ENCODE data around the gene KIF5C.

The KIF5C gene

DNA sequence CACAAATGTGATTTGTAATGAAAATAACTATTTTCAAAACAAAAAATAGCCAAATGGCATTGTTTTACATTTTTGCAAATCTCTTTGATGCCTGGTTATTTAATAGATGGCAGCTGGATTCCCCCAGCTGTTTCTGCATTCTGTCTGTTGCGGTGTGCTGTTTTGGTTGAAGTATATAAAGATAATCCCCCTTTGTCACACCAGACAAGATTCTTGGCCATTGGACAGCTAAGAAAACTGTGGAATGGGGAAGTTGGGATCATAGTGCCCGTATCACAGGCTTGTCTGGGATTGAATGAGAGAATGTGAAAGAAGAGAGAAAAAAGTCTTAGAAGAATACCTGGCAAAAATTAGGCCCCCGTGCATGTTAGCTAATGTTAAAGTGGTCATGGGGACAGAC, 144.0 kb downstream of the KIF5C start:
- no peak for DNase-seq (ENCODE audit: low spot score)

DNA sequence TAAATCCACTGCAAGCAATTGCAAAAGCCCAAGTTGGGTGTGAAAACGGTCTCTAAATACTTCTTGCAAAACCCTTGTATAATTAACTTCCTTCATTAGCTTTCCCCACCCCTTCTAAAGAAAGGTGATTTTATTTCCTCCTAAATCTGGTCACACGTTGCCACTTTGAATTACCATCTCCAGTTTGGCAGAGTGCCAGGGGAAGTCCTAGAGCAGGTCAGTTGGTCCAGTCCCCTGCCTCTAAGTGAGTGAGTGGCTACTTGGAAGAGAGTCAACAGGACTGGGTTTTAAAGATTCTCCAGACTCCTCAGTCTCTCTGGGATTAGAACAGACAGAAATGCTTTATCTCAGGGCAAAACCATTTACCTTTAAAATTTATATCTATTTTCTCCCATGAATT, 144.7 kb downstream of the KIF5C start:
- no peak for DNase-seq (ENCODE audit: low spot score)

DNA sequence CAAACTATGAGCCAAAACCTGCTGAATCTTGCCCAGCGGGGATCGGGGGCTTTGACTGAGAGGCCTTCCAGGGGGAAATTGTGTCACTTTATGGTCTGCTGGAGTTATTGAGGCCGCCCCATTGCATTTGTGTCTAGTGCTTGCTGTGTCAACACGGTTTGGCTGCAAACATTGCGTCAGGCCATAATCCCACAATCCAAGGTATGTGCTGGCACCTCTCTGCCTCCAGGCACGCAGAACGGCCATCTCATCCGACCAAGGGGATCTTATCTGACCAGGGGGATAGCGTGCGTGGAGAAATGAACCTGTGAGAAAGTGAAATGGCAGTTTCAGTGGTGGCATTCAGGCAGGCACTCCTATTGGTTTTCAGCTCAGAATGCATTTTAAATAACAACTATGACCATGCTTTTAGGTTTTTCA, 145.4 kb downstream of the KIF5C start:
- DNase-seq (ENCODE audit: low spot score) = no peak

DNA sequence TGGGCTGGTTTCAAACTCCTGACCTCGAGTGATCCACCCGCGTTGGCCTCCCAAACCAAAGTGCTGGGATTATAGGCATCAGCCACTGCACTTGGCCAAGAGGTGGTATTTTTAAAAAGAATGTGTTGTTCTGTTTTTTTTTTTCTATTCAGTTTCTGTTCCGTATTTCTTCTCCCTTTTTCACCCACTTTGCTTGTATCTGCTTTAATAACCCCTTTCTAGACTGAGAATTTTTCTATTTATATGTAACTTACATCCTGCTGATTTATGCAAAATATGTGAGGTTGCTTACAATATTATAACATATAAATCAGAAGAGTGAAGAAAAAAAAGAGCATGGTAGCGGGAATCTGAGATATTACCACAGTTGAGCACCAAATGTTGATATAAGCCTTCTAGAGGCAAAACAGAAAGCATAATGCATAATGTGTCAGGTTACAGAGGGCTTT, 146.3 kb downstream of the KIF5C start:
- no peak for DNase-seq (ENCODE audit: low spot score)

DNA sequence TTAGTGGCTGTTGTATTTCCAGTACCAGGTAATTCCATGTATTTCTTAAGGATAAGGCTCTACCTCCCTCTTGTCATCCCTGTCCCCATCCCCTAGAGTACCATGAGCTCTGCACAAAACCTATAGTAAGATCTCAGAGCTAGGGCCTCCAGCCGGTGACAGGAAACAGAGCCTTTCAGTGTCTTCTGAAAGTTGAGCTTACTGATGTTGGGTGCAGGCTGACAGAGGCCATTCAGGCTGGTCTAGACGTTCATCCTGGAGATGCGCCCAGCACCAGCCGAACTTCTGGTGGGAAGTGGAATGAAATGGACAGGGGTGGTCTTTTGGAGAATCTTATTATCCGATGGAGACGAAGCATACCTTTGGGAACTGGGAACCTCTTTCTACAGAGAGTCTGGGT, 146.7 kb downstream of the KIF5C start:
- no peak for DNase-seq (ENCODE audit: low spot score)

DNA sequence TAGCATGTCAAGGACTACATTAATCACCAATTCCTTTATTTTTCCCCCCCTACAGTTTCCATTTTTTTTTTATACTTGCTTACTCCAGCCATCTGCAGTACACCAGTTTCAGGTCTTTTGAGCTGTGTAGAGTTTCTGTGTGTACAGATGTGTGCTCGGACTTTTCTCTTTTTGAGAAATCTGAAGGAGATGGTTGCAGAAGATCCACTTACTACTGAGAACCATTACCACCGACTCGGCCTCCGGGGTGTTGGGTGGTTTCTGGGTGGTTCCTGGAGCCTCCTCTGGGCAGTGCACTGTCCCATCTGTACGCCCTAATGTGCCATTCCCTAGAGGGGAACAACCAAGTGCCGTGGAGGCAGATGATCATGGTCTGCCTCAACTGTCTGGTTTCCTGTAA, 148.1 kb downstream of the KIF5C start:
- DNase-seq (ENCODE audit: low spot score) = no peak

DNA sequence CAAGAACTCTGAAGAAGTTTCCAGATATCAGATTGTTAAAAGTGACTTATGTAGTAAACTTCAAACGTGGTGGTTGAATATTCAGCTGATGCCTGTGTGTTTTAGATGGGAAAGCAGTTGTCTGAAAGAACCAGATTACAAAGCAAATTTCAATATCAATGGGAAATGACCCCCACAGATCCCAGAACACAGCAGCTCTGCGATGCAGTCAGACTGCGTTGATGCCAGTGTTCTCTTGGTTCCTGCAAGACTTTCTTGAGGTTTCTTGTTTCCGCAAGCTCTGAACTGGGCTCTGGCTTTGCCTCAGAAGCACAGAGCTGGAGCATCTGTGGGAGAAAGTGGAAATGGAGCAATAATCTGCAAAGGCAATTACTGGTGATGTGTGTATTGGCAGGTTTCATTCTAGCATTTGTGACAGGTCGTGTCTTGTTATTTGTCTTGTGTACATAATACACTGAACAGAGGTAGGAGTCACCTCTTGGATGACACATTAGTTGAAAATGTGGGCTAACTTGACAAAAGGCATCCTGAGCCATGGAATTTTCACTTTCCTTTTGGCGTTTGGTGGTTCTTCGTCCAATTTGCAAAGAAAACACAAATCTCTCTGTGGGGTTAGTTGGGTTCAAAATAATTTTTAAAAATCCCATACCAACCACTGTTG, 152.7 kb downstream of the KIF5C start:
- DNase-seq (ENCODE audit: low spot score) = no peak

DNA sequence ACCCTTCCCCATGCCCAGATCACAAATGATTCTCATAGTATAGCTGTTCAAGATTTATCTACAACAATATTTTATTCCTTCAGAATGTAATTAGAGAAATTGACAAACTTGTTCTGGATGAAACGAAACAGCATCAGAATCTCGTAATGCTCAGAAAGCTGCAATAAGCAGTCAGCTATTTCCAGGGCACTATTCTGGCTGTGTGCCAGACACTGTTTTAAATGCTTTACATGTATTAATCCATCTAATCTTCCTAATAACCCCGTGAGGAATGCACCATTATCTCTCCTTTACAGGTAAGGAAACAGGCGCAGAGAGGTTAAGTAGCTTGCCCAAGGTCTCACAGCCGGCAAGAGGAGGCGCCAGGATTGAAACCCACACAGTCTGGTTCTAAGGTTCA, 153.3 kb downstream of the KIF5C start:
- no peak for DNase-seq (ENCODE audit: low spot score)

DNA sequence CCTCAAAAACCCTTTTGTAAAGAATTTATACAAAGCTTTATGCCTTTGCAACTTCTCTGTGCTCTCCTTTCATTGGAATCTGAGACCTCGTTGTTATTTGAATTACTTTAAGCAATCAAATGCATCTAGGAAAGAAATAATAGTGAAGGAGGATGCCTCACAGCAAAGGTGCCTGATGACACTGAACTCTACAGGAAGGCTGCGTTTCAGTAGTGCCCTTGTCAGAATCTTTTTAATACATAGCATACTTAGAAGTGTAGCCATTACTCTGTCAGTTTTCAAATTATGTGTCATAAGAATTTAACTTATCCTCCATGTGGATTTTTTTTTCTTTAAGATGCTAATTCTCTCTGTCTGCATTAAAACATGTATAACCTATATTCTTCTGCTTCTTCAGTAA, 153.9 kb downstream of the KIF5C start:
- no peak for DNase-seq (ENCODE audit: low spot score)

DNA sequence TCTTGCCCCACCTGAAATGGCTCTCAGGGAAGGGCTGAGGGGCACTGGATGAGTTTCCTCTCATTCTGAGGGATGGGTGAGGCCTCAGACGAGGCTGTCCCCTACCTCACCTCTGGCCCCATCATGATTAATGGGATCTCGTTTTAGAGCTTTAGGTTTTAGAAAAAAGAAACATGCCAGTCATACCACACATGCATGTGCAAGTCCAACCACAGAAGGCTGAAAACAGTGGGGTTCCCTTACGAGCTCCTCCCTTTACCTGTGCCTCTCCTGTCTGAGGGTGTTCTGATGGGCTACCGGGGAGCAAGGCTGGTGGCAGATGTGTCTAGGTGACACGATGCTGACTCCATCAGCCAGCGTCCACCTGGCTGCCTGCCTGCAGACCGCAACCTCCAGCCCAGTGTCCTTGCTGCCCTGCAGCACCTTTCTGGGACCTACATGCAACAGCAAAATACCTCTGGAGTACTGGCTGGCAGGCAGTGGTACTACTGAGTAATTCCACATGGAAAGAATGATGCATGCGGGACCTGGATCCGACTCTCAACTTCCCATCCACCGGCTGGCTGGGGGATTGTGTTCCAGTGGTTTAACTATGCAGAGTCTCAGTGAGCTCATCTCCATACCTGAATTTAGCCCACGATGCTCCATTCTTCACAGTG, 154.4 kb downstream of the KIF5C start:
- no peak for DNase-seq (ENCODE audit: low spot score)

DNA sequence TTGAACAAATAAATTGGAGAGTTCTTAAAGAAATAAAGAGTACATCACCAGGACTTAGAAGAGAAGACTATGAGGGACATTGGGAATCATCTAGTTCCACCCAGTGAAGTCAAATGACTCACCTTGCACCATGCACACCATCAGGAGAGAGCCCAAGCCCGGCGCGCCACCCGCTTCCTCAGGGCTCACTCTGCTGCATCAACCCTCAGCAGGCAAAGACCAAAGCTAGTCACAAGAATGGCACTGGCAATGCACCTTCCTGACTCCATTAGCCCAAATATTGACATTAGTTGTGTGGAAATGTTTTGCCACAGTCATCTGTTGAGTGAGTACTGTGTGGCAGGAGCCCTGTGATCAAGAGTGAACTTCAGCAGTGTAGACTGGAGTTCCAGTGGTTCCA, 156.4 kb downstream of the KIF5C start:
- no peak for DNase-seq (ENCODE audit: low spot score)

DNA sequence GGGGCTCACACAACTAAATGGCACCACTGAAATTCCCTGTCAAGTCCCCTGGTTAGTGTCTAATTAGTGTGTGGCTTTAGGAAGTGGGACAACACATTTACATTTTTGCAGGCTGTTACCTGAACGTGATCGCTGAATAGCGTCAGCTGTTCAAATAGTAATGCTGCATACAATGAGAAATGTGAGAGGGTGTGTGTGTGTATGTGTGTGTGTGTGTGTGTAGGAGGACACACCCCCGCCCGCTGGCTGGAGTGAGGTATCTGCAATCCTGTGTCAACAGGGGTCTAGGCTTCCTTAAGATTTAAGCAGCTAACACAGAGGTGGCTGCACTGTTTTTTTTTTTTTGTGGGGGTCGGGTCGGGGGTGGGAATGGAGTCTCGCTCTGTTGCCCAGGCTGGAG, 158.7 kb downstream of the KIF5C start:
- no peak for DNase-seq (ENCODE audit: low spot score)

DNA sequence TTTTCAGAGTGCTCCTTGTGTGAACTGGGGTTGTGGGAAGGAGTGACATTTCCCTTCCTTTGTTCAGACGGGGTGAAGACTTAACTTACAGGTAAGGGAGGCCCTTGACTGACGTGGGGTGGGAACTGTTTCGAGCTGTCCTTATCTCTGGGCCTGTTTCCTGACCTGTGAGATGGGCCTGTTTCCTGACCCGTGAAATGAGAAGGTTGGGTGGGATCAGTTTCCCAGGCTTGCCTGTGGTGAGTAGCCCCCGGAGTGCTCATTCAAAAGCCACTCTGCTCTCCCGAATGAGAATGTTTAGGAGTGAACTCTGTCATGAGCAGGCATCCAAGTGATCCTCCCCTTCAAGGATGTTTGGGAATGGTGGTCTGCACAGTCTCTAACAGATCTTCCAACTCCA, 159.4 kb downstream of the KIF5C start:
- DNase-seq (ENCODE audit: low spot score) = no peak

DNA sequence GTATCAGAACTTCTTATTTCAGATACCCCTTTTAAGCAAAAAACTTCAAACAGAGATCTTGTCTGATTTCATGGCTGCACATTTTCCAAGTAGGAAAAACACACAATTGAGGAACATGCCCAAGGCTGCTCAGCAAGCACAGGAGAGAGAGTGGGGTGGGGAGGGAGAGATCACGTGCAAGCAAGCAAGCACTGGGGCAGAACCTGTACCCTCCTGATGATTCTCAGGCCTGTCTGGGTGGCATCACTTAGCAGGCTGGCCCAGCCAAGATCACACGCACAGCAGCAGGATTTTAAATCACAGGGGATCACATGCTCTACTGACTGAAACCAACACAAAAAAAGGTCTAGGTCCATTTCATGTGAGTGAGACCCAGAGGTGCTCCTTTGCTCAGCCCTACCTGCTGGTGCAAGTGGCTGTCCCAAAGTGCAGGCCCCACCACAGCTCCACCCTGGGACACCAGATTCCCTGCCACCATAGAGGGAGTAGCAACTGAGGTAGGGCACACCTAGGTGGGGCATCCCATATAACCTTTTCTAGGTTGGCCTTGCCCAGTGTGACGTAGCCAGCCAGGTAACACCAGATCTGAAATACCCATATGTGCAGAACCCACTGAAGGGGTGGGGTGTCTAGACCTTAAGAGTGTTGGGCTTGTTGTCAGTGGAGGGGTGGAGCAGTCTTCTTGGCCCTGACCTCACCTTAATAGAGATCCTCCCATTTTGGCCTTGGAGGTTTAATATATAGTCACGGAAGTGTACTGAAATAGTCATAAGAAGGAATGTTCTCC, 161.7 kb downstream of the KIF5C start:
- no peak for DNase-seq (ENCODE audit: low spot score)

DNA sequence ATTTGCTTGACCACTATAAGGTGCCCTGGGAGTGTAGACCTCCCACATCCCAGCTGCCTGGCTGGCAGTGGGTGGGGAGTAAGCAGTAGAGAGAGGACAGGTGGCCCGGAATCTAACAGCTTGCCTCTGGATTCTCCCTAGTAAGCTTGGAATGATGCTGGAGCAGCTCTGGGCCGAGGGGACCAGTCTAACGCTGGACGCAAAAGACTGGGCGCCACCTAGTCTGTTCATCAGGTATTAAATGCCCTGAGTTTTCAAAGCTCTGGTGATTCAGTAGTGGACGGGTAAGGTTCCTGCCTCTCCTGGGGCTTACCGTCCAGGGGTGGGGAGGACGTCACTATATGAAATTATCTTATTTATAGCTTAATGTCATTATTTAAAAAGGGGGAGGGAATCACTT, 162.8 kb downstream of the KIF5C start:
- DNase-seq (ENCODE audit: low spot score) = no peak

DNA sequence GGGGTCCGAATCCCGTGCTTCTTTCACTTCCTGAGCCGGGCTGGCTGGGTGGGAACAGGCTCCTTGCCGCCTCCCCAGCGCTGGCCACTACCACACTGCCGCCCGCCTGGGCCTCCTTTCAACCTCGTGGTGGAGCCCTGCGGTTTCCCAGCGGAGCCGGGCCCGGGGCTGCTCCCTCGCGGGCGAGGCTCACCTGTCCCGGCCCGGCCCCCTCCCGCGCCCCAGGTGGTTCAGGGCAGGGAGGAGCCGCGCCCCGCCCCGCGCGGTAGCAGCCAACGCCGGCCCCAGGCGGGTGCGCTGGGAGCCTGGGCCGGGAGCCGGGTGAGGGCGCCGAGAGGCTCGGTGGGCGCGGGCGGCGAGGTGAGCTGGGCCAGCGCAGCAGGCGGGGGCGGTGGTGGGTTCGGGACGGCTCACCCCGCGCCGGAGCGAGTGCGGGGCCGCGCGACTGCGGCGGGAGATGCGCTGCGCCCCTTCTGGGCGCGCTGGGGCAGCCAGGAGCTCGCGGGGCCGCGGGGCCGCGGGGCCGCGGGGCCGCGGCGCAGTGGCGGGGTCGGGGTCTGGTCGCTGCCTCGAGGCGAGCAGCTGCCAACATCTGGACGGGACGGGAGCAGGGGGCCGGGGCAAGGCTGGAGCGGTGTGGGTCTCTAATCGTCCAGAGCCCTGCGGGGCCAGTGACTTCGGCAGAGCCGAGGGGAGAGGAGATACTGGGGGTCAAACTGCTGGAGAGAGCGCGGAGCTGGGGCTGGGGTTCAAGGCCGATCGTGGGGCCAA, 163.6 kb downstream of the KIF5C start, which contains the start of gene LYPD6B:
LYPD6B (plus strand) TSS at position 258 of the 771 bp plus-strand sequence. CDS start 92,250 bp downstream, outside the sequence.
- DNase-seq (ENCODE audit: low spot score) = no peak

DNA sequence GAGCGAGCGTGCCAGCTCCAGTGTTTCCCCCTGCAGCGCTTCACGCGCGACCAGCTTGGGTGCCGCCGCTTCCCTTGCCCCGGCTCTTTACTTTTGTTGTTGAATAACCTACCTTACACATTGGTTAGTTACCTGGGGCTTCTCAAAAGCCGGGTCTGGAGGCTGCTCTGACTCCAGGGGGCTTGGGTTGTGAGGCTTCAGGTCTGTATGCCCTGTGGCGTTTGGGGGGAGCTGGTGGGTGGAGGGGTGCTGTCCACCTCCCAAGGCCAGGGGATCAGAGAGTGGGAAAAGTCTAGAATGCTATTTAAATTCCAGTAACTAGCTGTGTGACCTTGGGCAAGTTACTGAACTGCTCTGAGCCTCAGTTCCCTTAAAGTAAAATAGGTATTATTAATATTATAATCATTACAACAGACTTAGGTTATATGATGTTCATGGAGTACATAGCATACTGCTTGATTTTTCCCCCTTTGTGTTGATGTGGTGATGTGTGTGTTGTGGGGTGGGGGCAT, 164.2 kb downstream of the KIF5C start:
- DNase-seq (ENCODE audit: low spot score) = no peak

DNA sequence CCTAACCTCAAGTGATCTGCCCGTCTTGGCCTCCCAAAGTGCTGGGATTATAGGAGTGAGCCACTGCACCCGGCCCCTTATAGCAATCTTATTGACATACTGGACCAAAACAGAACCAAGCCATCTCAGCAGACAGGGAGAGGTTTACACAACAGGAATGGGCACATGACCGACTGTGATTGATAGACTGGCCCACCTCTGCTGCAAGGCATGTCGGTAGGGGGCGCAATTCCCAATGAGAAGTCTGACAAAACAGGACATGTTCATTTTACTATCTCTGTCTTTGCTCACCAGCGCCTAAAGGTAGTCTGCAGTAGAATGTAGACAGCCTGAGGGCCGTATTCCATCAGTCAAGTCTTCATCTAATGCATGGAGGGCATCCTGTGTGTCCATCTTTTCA, 165.4 kb downstream of the KIF5C start:
- DNase-seq (ENCODE audit: low spot score) = peak; percentile 44

DNA sequence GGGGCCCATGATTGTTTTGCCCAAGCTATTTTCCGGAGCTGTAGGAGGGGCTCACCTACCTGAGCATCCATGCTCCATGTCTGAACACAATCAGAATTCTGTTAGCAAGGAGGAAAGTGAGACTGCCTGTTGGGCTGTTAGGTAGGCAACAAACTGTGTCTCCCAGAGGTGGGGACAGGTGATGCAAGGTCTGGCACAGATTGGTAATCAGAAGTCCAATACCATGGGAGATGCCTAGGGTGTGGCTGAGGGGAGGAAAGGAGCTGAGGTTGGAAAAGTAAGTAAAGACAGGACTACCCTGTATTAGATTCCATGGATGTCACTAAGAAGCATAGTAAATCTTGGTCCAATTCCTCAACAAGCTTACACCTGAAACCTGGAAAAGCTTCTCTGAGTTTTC, 166.5 kb downstream of the KIF5C start:
- DNase-seq (ENCODE audit: low spot score) = no peak

DNA sequence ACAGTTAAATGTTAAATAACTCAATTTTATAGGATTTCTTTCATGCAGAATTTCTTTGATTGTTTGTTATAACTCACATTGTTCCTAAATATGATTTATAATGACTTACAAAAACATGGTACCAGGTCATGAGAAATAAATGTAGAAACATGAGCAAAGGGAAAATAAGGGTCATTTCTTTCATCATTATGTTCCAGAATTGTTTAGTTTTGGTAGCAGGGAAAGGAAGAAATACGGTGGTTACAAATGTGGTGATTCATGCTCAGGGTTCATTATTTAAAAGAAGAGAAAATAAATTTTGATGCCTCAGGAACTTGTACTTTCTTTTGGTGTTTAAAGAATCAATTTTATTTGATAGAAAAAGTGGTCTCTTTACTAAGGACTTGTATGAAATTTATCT, 167.9 kb downstream of the KIF5C start:
- no peak for DNase-seq (ENCODE audit: low spot score)

DNA sequence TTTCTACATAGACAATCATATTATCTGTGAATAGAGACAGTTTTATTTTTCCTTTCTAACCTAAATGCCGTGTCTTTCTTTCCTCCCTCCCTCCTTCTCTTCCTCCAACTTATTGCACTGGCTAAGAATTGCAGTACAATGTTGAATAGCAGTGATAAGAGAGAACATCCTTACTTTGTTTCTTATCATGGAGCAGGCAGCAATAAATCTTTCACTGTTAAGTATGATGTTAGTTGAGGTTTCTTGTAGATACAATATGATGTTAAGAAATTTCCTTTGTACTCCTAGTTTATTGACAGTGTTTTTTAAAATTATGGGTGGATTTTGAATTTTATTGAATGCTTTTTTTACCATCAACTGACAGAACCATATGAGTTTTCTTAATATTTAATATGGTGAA, 169.5 kb downstream of the KIF5C start:
- DNase-seq (ENCODE audit: low spot score) = no peak

DNA sequence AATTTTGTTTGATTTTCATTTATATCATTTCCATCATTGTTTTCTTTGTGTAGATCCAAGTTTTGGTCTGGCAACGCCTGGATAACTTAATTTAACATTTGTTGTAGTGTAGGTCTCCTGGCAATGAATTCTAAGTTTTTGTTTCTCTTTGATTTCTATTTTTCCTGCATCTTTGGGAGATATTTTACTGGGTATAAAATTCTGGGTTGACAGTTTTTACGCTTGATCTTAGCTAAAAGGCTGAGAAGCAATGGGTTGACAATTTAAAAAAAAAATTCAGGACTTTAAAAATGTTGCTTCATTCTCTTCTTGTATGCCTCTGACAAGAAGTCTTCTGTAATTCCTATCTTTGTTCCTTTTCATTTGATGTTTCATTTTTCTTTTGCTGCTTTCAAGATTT, 172.1 kb downstream of the KIF5C start:
- no peak for DNase-seq (ENCODE audit: low spot score)
